Measurements from ENCODE around the gene PCDHGA4.
"Not testable (repeated sequence)": the region's sequence is repeated elsewhere in the genome, so short reads cannot be mapped to it uniquely, and the experiment has no call there.

Gene PCDHGA4

GRCh38 chr5:141384471-141385267 is 29.8 kb downstream of the PCDHGA4 start:
- no peak for DNase-seq

GRCh38 chr5:141387557-141388311 is 32.9 kb downstream of the PCDHGA4 start, which contains the start of gene PCDHGB4:
PCDHGB4 (plus strand) TSS chr5:141387698; CDS start chr5:141387885, 187 bp downstream.
- not testable (repeated sequence) for DNase-seq

GRCh38 chr5:141388661-141389060 is 33.8 kb downstream of the PCDHGA4 start:
- no peak for DNase-seq

- DNase-seq, result no peak
Observed at GRCh38 chr5:141389153-141390042, 34.6 kb downstream of the PCDHGA4 start.

- DNase-seq, result no peak
Observed at GRCh38 chr5:141392429-141393198, 37.8 kb downstream of the PCDHGA4 start, which contains the start of gene PCDHGA8. PCDHGA8 (plus strand) TSS chr5:141392633; CDS start chr5:141392814, 181 bp downstream.

GRCh38 chr5:141393267-141393666 is 38.4 kb downstream of the PCDHGA4 start:
- no peak for DNase-seq

- not testable (repeated sequence) for DNase-seq
Observed at GRCh38 chr5:141394401-141395187, 39.8 kb downstream of the PCDHGA4 start.

- not testable (repeated sequence) for DNase-seq
Observed at GRCh38 chr5:141397756-141398551, 43.1 kb downstream of the PCDHGA4 start, which contains the start of gene PCDHGB5. PCDHGB5 (plus strand) TSS chr5:141397947; CDS start chr5:141398128, 181 bp downstream.

GRCh38 chr5:141398608-141399007 is 43.8 kb downstream of the PCDHGA4 start:
- no peak for DNase-seq

- no peak for DNase-seq
Observed at GRCh38 chr5:141399555-141400258, 44.9 kb downstream of the PCDHGA4 start.

- DNase-seq, result no peak
Observed at GRCh38 chr5:141402553-141403243, 47.9 kb downstream of the PCDHGA4 start, which contains the start of gene PCDHGA9. PCDHGA9 (plus strand) TSS chr5:141402778; CDS start chr5:141402953, 175 bp downstream.

GRCh38 chr5:141403387-141403786 is 48.6 kb downstream of the PCDHGA4 start:
- no peak for DNase-seq
